H9 (cell line): ENCODE measurements around the gene APP. TPM values are rescaled to one million over a fixed set of nuclear protein-coding genes. Genes with fewer than 3 reads are reported as not detected.

ENCODE experiments used
- DNase-seq: peaks from one replicate; pipeline ENCODE4 v3.0.0-alpha.2; 2017
- H2AFZ ChIP-seq: one replicate; pipeline ENCODE4 v1.6.1; 2013; ENCODE audit warnings: mild to moderate bottlenecking, low read length, control low read depth, moderate library complexity
- H2AK5ac ChIP-seq: 2 replicates; pipeline ENCODE4 v1.6.1; 2013; ENCODE audit warnings: low read length, control low read depth, mixed read lengths; ENCODE audit not compliant: insufficient read length
- H2BK120ac ChIP-seq: one replicate; pipeline ENCODE4 v1.6.1; 2013; ENCODE audit warnings: low read depth, mild to moderate bottlenecking, low read length, control low read depth, inconsistent platforms; ENCODE audit not compliant: poor library complexity, severe bottlenecking
- H2BK12ac ChIP-seq: 2 replicates; pipeline ENCODE4 v1.6.1; 2013; ENCODE audit warnings: low read length, control low read depth, mixed read lengths, low read depth; ENCODE audit not compliant: insufficient read length
- H2BK15ac ChIP-seq: 2 replicates; pipeline ENCODE4 v1.6.1; 2013; ENCODE audit warnings: low read depth, low read length, control low read depth
- H2BK20ac ChIP-seq: one replicate; pipeline ENCODE4 v1.6.1; 2013; ENCODE audit warnings: low read depth, mild to moderate bottlenecking, low read length, control low read depth, inconsistent platforms; ENCODE audit not compliant: poor library complexity, severe bottlenecking
- H2BK5ac ChIP-seq: 2 replicates; pipeline ENCODE4 v1.6.1; 2013; ENCODE audit warnings: low read length, control low read depth, mixed read lengths; ENCODE audit not compliant: insufficient read length
- H3K14ac ChIP-seq: 2 replicates; pipeline ENCODE4 v1.6.1; 2013; ENCODE audit warnings: low read length, control low read depth; ENCODE audit not compliant: insufficient read depth
- H3K18ac ChIP-seq: 2 replicates; pipeline ENCODE4 v1.6.1; 2013; ENCODE audit warnings: low read depth, mild to moderate bottlenecking, mixed read lengths, low read length, control low read depth; ENCODE audit not compliant: insufficient read length
- H3K23ac ChIP-seq: 2 replicates; pipeline ENCODE4 v1.6.1; 2013; ENCODE audit warnings: low read length, control low read depth, mixed read lengths, low read depth; ENCODE audit not compliant: insufficient read length
- H3K23me2 ChIP-seq: 2 replicates; pipeline ENCODE4 v1.6.1; 2013; ENCODE audit warnings: low read depth, mild to moderate bottlenecking, mixed read lengths, low read length, control low read depth; ENCODE audit not compliant: insufficient read length, poor library complexity, severe bottlenecking
- H3K27ac ChIP-seq: 2 replicates; pipeline ENCODE4 v1.5.1; 2013; ENCODE audit warnings: low read length, control low read depth, mixed read lengths, low read depth; ENCODE audit not compliant: insufficient read length
- H3K27me3 ChIP-seq: 2 replicates; pipeline ENCODE4 v1.6.1; 2013; ENCODE audit warnings: low read length, control low read depth, inconsistent platforms; ENCODE audit not compliant: insufficient read depth
- H3K4ac ChIP-seq: 2 replicates; pipeline ENCODE4 v1.6.1; 2013; ENCODE audit warnings: low read depth, mild to moderate bottlenecking, control low read depth, inconsistent platforms, low read length, moderate library complexity
- H3K4me1 ChIP-seq: 2 replicates; pipeline ENCODE4 v1.6.1; 2013; ENCODE audit warnings: low read length, control low read depth, inconsistent platforms; ENCODE audit not compliant: insufficient read depth
- H3K4me2 ChIP-seq: 2 replicates; pipeline ENCODE4 v1.6.1; 2013; ENCODE audit warnings: low read length, control low read depth, mixed read lengths; ENCODE audit not compliant: insufficient read length, insufficient read depth
- H3K56ac ChIP-seq: 2 replicates; pipeline ENCODE4 v1.6.1; 2013; ENCODE audit warnings: low read depth, mild to moderate bottlenecking, mixed read lengths, low read length, control low read depth; ENCODE audit not compliant: insufficient read length
- H3K79me1 ChIP-seq: 2 replicates; pipeline ENCODE4 v1.6.1; 2013; ENCODE audit warnings: low read depth, mild to moderate bottlenecking, moderate library complexity, low read length, control low read depth, inconsistent platforms; ENCODE audit not compliant: insufficient read depth, poor library complexity, severe bottlenecking
- H3K79me2 ChIP-seq: 2 replicates; pipeline ENCODE4 v1.6.1; 2013; ENCODE audit warnings: low read length, control low read depth, inconsistent platforms; ENCODE audit not compliant: insufficient read depth
- H3K9ac ChIP-seq: 2 replicates; pipeline ENCODE4 v1.6.1; 2013; ENCODE audit warnings: low read length, control low read depth, mixed read lengths; ENCODE audit not compliant: insufficient read length; ENCODE audit errors: extremely low read depth
- H3K9me3 ChIP-seq: one replicate; pipeline ENCODE4 v1.6.1; 2013; ENCODE audit warnings: low read depth, low read length, inconsistent platforms; ENCODE audit not compliant: control insufficient read depth
- H3T11ph ChIP-seq: one replicate; pipeline ENCODE4 v1.6.1; 2013; ENCODE audit warnings: mild to moderate bottlenecking, low read length, control low read depth, inconsistent platforms
- H4K20me1 ChIP-seq: one replicate; pipeline ENCODE4 v1.6.1; 2013; ENCODE audit not compliant: control insufficient read depth, insufficient read length, insufficient read depth
- H4K5ac ChIP-seq: 2 replicates; pipeline ENCODE4 v1.6.1; 2013; ENCODE audit warnings: low read depth, mild to moderate bottlenecking, mixed read lengths, low read length, control low read depth; ENCODE audit not compliant: insufficient read length
- H4K8ac ChIP-seq: replicated peaks from 2 replicates; pipeline ENCODE4 v1.6.1; 2013; ENCODE audit warnings: low read length, control low read depth, mixed read lengths, low read depth; ENCODE audit not compliant: insufficient read length
- H4K91ac ChIP-seq: 2 replicates; pipeline ENCODE4 v1.6.1; 2013; ENCODE audit warnings: low read depth, mild to moderate bottlenecking, moderate library complexity, mixed read lengths, low read length, control low read depth; ENCODE audit not compliant: insufficient read length
- H3K27ac Mint-ChIP-seq, 3 experiments: 2 replicates in 2 of 3; 3 replicates in 1 of 3; pipeline ENCODE4 v1.8.0; 2020 to 2021; ENCODE audit warnings: mixed read lengths in 3 of 3, mild to moderate bottlenecking in 1 of 3, moderate library complexity in 1 of 3
- H3K27me3 Mint-ChIP-seq: 2 replicates; pipeline ENCODE4 v1.8.0; 2021; ENCODE audit warnings: low read depth, mild to moderate bottlenecking, moderate library complexity, mixed read lengths
- H3K36me3 Mint-ChIP-seq, 3 experiments: 2 replicates in 2 of 3; 3 replicates in 1 of 3; pipeline ENCODE4 v1.8.0; 2020 to 2021; ENCODE audit warnings: low read depth in 3 of 3, mixed read lengths in 3 of 3; ENCODE audit not compliant: insufficient read depth in 1 of 3
- H3K4me1 Mint-ChIP-seq, 2 experiments: 2 replicates each; pipeline ENCODE4 v1.8.0; 2020; ENCODE audit warnings: mixed read lengths in 2 of 2
- H3K4me3 Mint-ChIP-seq, 2 experiments: 2 replicates in 1 of 2; 3 replicates in 1 of 2; pipeline ENCODE4 v1.8.0; 2020 to 2021; ENCODE audit warnings: mild to moderate bottlenecking in 2 of 2, mixed read lengths in 2 of 2, moderate library complexity in 1 of 2
- H3K9me3 Mint-ChIP-seq, 2 experiments: 2 replicates in 1 of 2; 3 replicates in 1 of 2; pipeline ENCODE4 v1.8.0; 2020; ENCODE audit warnings: mild to moderate bottlenecking in 2 of 2, mixed read lengths in 2 of 2, moderate library complexity in 1 of 2
- CTCF ChIP-seq: fragments of 200-600 bp; sonication (generic); conservative IDR thresholded peaks from 3 replicates; pipeline ENCODE4 v1.8.0; 2021; ENCODE audit warnings: antibody characterized with exemption, mild to moderate bottlenecking
- WGBS: extraction: QIAGEN DNeasy Blood & Tissue Kit; methylation state at CpG from one replicate; pipeline ENCODE4 v1.1.7; 2013; ENCODE audit warnings: missing lambda C conversion rate, low lambda C conversion rate, mixed read lengths; ENCODE audit not compliant: insufficient read length; ENCODE audit errors: extremely low coverage; 5-methylcytosine and 5-hydroxymethylcytosine counted together
- total RNA-seq: library from RNA; stranded (reverse); gene quantifications from 2 replicates; pipeline ENCODE4 v1.2.1, GENCODE V29; 2021

APP gene
- total RNA-seq, 1 experiment from 2014 or later, result 380 TPM

- Histone ChIP-seq H2AK5ac (no peak overlapping the region), H3K4me2 (no peak overlapping the region), H3K9me3 (no peaks in the 10 kb centered on the region), H3K79me1 (peaks cover 6% of the 10 kb centered on the region), H4K20me1 (no peaks in the 10 kb centered on the region), H2AFZ (no peak overlapping the region), H2BK15ac (no peak overlapping the region), H3K9ac (no peak overlapping the region), H2BK120ac (no peak overlapping the region), H3K23ac (no peak overlapping the region), H2BK20ac (no peak overlapping the region), H3K23me2 (no peaks in the 10 kb centered on the region), H3K18ac (no peak overlapping the region), H3K27ac (no peak overlapping the region), H3K79me2 (peaks cover 38% of the 10 kb centered on the region; the same call in 1 of the 2 replicates), H4K5ac (no peak overlapping the region), H3K56ac (no peak overlapping the region), H3K4ac (no peak overlapping the region), H3K4me1 (peaks cover 21% of the 10 kb centered on the region), H4K91ac (no peak overlapping the region), H2BK5ac (no peak overlapping the region), H3K27me3 (no peaks in the 10 kb centered on the region), H3T11ph (no peak overlapping the region), H4K8ac (no peak overlapping the region), H2BK12ac (no peak overlapping the region), H3K14ac (no peak overlapping the region)
- H3K36me3 Mint-ChIP-seq, result peaks cover 0 to 2% (median 0%) of the 10 kb centered on the region in 3 experiments; a peak in 2 of 7 replicates
- H3K27me3 Mint-ChIP-seq, result no peaks in the 10 kb centered on the region
- no peak for DNase-seq
- no peaks in the 10 kb centered on the region for H3K9me3 Mint-ChIP-seq
- no peak for TF ChIP-seq CTCF
- no CpG with 5 or more reads among the region's 6 CpGs for WGBS
- no peak overlapping the region for H3K4me3 Mint-ChIP-seq
- H3K27ac Mint-ChIP-seq, result peak overlapping the region in 1 of 3 experiments; percentile 3; a peak in 1 of 7 replicates
- peaks cover 63% of the 10 kb centered on the region in 2 experiments for H3K4me1 Mint-ChIP-seq
These were observed 42.7 kb downstream of the APP start for GRCh38 chr21:26127918-26128317.
